ENCODE data around the gene DNAH12.
"Not testable (repeated sequence)": the region's sequence is repeated elsewhere in the genome, so short reads cannot be mapped to it uniquely, and the experiment has no call there.

DNA sequence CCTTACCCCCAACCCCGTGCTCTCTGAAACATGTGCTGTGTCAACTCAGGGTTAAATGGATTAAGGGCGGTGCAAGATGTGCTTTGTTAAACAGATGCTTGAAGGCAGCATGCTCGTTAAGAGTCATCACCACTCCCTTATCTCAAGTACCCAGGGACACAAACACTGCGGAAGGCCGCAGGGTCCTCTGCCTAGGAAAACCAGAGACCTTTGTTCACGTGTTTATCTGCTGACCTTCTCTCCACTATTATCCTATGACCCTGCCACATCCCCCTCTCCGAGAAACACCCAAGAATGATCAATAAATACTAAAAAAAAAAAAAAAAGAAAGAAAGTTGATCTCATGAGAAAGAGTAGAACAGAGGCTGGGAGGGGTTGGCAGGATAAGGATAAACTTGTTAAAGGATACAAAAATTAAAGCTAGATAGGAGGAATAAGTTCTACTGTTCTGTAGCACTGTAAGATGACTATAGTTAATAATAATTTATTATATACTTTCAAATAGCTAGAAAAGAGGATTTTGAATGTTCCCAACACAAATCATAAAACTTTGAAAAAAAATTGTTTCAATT lies 205.0 kb downstream of the DNAH12 start:
- TF ChIP-seq, protein P1, sequence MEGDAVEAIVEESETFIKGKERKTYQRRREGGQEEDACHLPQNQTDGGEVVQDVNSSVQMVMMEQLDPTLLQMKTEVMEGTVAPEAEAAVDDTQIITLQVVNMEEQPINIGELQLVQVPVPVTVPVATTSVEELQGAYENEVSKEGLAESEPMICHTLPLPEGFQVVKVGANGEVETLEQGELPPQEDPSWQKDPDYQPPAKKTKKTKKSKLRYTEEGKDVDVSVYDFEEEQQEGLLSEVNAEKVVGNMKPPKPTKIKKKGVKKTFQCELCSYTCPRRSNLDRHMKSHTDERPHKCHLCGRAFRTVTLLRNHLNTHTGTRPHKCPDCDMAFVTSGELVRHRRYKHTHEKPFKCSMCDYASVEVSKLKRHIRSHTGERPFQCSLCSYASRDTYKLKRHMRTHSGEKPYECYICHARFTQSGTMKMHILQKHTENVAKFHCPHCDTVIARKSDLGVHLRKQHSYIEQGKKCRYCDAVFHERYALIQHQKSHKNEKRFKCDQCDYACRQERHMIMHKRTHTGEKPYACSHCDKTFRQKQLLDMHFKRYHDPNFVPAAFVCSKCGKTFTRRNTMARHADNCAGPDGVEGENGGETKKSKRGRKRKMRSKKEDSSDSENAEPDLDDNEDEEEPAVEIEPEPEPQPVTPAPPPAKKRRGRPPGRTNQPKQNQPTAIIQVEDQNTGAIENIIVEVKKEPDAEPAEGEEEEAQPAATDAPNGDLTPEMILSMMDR (IDR thresholded peaks at IDR 0.05) = not testable (repeated sequence)
- not testable (repeated sequence) for TF ChIP-seq POLR2AphosphoS5 (IDR thresholded peaks at IDR 0.05)

All from gastroesophageal sphincter (tissue), 3 donors.